Measurements from ENCODE around the gene PLEKHM1.

PLEKHM1 gene

GRCh38 chr17:45432405-45433158 is 57.9 kb downstream of the PLEKHM1 start, which contains the start of gene ARHGAP27:
Gene ARHGAP27 (minus strand): TSS chr17:45432870. CDS start chr17:45430279, 2,591 bp downstream.
- H3K4me3 ChIP-seq (ENCODE audit: low read depth, low read length): peak within 1 kb of the TSS; percentile 59
- TF ChIP-seq MAX (IDR thresholded peaks at IDR 0.05; ENCODE audit: low read depth, low read length): no peak
- TF ChIP-seq CTCF (IDR thresholded peaks at IDR 0.05; ENCODE audit: low read depth, low read length): no peak
- no peak for TF ChIP-seq POLR2A (IDR thresholded peaks at IDR 0.05; ENCODE audit: extremely low read depth, insufficient read length)
- no peak for TF ChIP-seq MYC (IDR thresholded peaks at IDR 0.05; ENCODE audit: low read depth, low read length)
- DNase-seq (ENCODE audit: low read depth): peak; percentile 82

- H3K4me3 ChIP-seq (ENCODE audit: low read depth, low read length): peak overlapping the region; percentile 59
- DNase-seq (ENCODE audit: low read depth): peak; percentile 84
- no peak for TF ChIP-seq CTCF (IDR thresholded peaks at IDR 0.05; ENCODE audit: low read depth, low read length)
- TF ChIP-seq MYC (IDR thresholded peaks at IDR 0.05; ENCODE audit: low read depth, low read length): no peak
- TF ChIP-seq POLR2A (IDR thresholded peaks at IDR 0.05; ENCODE audit: extremely low read depth, insufficient read length): no peak
- no peak for TF ChIP-seq MAX (IDR thresholded peaks at IDR 0.05; ENCODE audit: low read depth, low read length)
These were observed 58.8 kb downstream of the PLEKHM1 start for GRCh38 chr17:45431531-45432404.

GRCh38 chr17:45430738-45431530 is 59.6 kb downstream of the PLEKHM1 start:
- no peak overlapping the region for H3K4me3 ChIP-seq (ENCODE audit: low read depth, low read length)
- TF ChIP-seq MAX (IDR thresholded peaks at IDR 0.05; ENCODE audit: low read depth, low read length) (no peak), CTCF (IDR thresholded peaks at IDR 0.05; ENCODE audit: low read depth, low read length) (no peak), MYC (IDR thresholded peaks at IDR 0.05; ENCODE audit: low read depth, low read length) (no peak), POLR2A (IDR thresholded peaks at IDR 0.05; ENCODE audit: extremely low read depth, insufficient read length) (no peak)
- DNase-seq (ENCODE audit: low read depth): peak; percentile 49

- no peak for DNase-seq (ENCODE audit: low read depth)
- TF ChIP-seq MAX (IDR thresholded peaks at IDR 0.05; ENCODE audit: low read depth, low read length) (no peak), MYC (IDR thresholded peaks at IDR 0.05; ENCODE audit: low read depth, low read length) (no peak), CTCF (IDR thresholded peaks at IDR 0.05; ENCODE audit: low read depth, low read length) (no peak), POLR2A (IDR thresholded peaks at IDR 0.05; ENCODE audit: extremely low read depth, insufficient read length) (no peak)
- H3K4me3 ChIP-seq (ENCODE audit: low read depth, low read length): no peak overlapping the region
These were observed 60.3 kb downstream of the PLEKHM1 start for GRCh38 chr17:45430006-45430737.
